ENCODE measurements around the gene NLRP6.

GRCh38 chr11:313787-314553 lies 35.8 kb downstream of the NLRP6 start, which contains the start of gene IFITM1:
- TF ChIP-seq CTCF (IDR thresholded peaks at IDR 0.05) (no peak), POLR2AphosphoS5 (IDR thresholded peaks at IDR 0.05) (peak; percentile 64 to 90 (median 76)), POLR2A (IDR thresholded peaks at IDR 0.05) (peak; percentile 46 to 56), EP300 (IDR thresholded peaks at IDR 0.05) (no peak)
